Loucy (cell line): Measurements from ENCODE around the gene DYNC1H1.
A peak's percentile ranks its signal among the peaks of the same experiment; 100 is the strongest.

Source experiments
- H2AFZ ChIP-seq: fragments of 200-600 bp; sonication (generic); 2 replicates; pipeline ENCODE4 v1.6.0; 2016; ENCODE audit warnings: antibody characterized with exemption, mild to moderate bottlenecking, low read length, moderate library complexity
- H3F3A ChIP-seq: fragments of 200-600 bp; 2 replicates; pipeline ENCODE4 v1.6.0; 2016; ENCODE audit warnings: antibody characterized with exemption, low read depth, mild to moderate bottlenecking
- H3K27me3 ChIP-seq: fragments of 200-600 bp; sonication (generic); 2 replicates; pipeline ENCODE4 v1.6.1; 2014; ENCODE audit warnings: low read length, mild to moderate bottlenecking; ENCODE audit not compliant: insufficient read depth, poor library complexity, severe bottlenecking
- H3K36me3 ChIP-seq: fragments of 200-600 bp; sonication (generic); 2 replicates; pipeline ENCODE4 v1.6.1; 2016; ENCODE audit warnings: low read length; ENCODE audit not compliant: insufficient read depth
- H3K4me1 ChIP-seq: fragments of 200-600 bp; sonication (generic); 2 replicates; pipeline ENCODE4 v1.5.1; 2014; ENCODE audit warnings: low read length, mild to moderate bottlenecking; ENCODE audit not compliant: insufficient read depth, poor library complexity, severe bottlenecking
- H3K4me2 ChIP-seq: fragments of 200-600 bp; sonication (generic); 2 replicates; pipeline ENCODE4 v1.6.0; 2014; ENCODE audit warnings: antibody characterized with exemption, low read length, low read depth, mild to moderate bottlenecking; ENCODE audit not compliant: poor library complexity, severe bottlenecking
- H3K4me3 ChIP-seq: fragments of 200-600 bp; sonication (generic); 2 replicates; pipeline ENCODE4 v1.5.1; 2014; ENCODE audit warnings: low read length, mild to moderate bottlenecking, mixed read lengths; ENCODE audit not compliant: poor library complexity, severe bottlenecking
- H3K79me2 ChIP-seq: fragments of 200-600 bp; sonication (generic); 2 replicates; pipeline ENCODE4 v1.6.1; 2014; ENCODE audit warnings: low read length; ENCODE audit not compliant: insufficient read depth
- H3K9ac ChIP-seq: fragments of 200-600 bp; sonication (generic); 2 replicates; pipeline ENCODE4 v1.6.0; 2014; ENCODE audit warnings: mild to moderate bottlenecking, low read depth, low read length, moderate library complexity; ENCODE audit not compliant: poor library complexity, severe bottlenecking
- H3K9me2 ChIP-seq: fragments of 200-600 bp; sonication (generic); replicated peaks from 2 replicates; pipeline ENCODE4 v1.6.1; 2016; ENCODE audit warnings: low read depth, low read length, mixed read lengths
- H3K9me3 ChIP-seq: fragments of 200-600 bp; sonication (generic); 2 replicates; pipeline ENCODE4 v1.6.1; 2014; ENCODE audit warnings: mild to moderate bottlenecking, antibody characterized with exemption, low read length, low read depth; ENCODE audit not compliant: insufficient read depth
- H4K20me1 ChIP-seq: fragments of 200-600 bp; sonication (generic); 2 replicates; pipeline ENCODE4 v1.6.0; 2014; ENCODE audit warnings: antibody characterized with exemption, low read length, mild to moderate bottlenecking; ENCODE audit not compliant: insufficient read depth, poor library complexity, severe bottlenecking
- CTCF ChIP-seq: fragments of 200-600 bp; sonication (generic); conservative IDR thresholded peaks from 2 replicates; pipeline ENCODE4 v1.5.1; 2014; ENCODE audit warnings: mild to moderate bottlenecking, antibody characterized with exemption, low read length
- EZH2phosphoT487 ChIP-seq: fragments of 200-600 bp; IDR thresholded peaks from 2 replicates; pipeline ENCODE4 v1.6.1; 2018; ENCODE audit warnings: antibody characterized with exemption, mild to moderate bottlenecking, moderate library complexity, borderline replicate concordance

DYNC1H1 gene

GRCh38 chr14:101964297-101965180 is at the start of gene DYNC1H1:
TSS of gene DYNC1H1 (plus strand) at chr14:101964573. CDS start at chr14:101964692, 119 bp downstream.
- Histone ChIP-seq H3K9ac (peak within 1 kb of the TSS; percentile 96), H3K4me3 (peak within 1 kb of the TSS; percentile 87), H3K27me3 (peaks cover 4% of the 10 kb centered on the region), H4K20me1 (peaks cover 45% of the 10 kb centered on the region), H3F3A (no peaks in the 10 kb centered on the region), H3K79me2 (peaks cover 52% of the 10 kb centered on the region), H3K4me1 (peaks cover 40% of the 10 kb centered on the region), H3K9me2 (no peaks in the 10 kb centered on the region), H3K9me3 (no peaks in the 10 kb centered on the region), H3K36me3 (peaks cover 3% of the 10 kb centered on the region; the same call in 1 of the 2 replicates), H3K4me2 (peak within 1 kb of the TSS; percentile 83), H2AFZ (peak within 1 kb of the TSS; percentile 75)
- no peak for TF ChIP-seq CTCF
- no peak for TF ChIP-seq EZH2phosphoT487

- Histone ChIP-seq H3K4me1 (no peaks in the 10 kb centered on the region), H3K9ac (no peak overlapping the region), H3K27me3 (no peaks in the 10 kb centered on the region), H3K9me2 (no peaks in the 10 kb centered on the region), H3K4me2 (no peak overlapping the region), H3F3A (no peaks in the 10 kb centered on the region), H3K36me3 (peaks cover 51% of the 10 kb centered on the region; the same call in 1 of the 2 replicates), H3K9me3 (no peaks in the 10 kb centered on the region), H3K4me3 (no peak overlapping the region), H2AFZ (no peak overlapping the region), H4K20me1 (no peaks in the 10 kb centered on the region), H3K79me2 (no peaks in the 10 kb centered on the region)
- TF ChIP-seq EZH2phosphoT487, result no peak
- TF ChIP-seq CTCF, result no peak
These were observed 48.2 kb upstream of the DYNC1H1 start for GRCh38 chr14:101915871-101916815.

GRCh38 chr14:101916816-101917412 is 47.5 kb upstream of the DYNC1H1 start:
- Histone ChIP-seq H3K4me2 (no peak overlapping the region), H3K4me3 (no peak overlapping the region), H3K9ac (no peak overlapping the region), H3K4me1 (no peaks in the 10 kb centered on the region), H3K9me3 (no peaks in the 10 kb centered on the region), H3K36me3 (peaks cover 51% of the 10 kb centered on the region; the same call in 1 of the 2 replicates), H2AFZ (no peak overlapping the region), H4K20me1 (no peaks in the 10 kb centered on the region), H3F3A (no peaks in the 10 kb centered on the region), H3K79me2 (no peaks in the 10 kb centered on the region), H3K9me2 (no peaks in the 10 kb centered on the region), H3K27me3 (no peaks in the 10 kb centered on the region)
- TF ChIP-seq EZH2phosphoT487 (no peak), CTCF (no peak)
